GM18517 (cell line): Measurements from ENCODE around the gene KRTAP5-11.
"Not testable (repeated sequence)": the region's sequence is repeated elsewhere in the genome, so short reads cannot be mapped to it uniquely, and the experiment has no call there.

ENCODE experiments used
- ATAC-seq: cut with Tn5 transposase; IDR thresholded peaks from one replicate; pipeline ENCODE4 v1.9.1; 2021; ENCODE audit warnings: mild to moderate bottlenecking, moderate library complexity; ENCODE audit not compliant: unreplicated experiment

The KRTAP5-11 gene

GRCh38 chr11:71534711-71535608, 47.7 kb downstream of the KRTAP5-11 start:
- ATAC-seq = not testable (repeated sequence)

- no peak for ATAC-seq
These were observed 50.6 kb downstream of the KRTAP5-11 start for GRCh38 chr11:71532036-71532610.
